ENCODE data around the gene ZBTB42.

DNA sequence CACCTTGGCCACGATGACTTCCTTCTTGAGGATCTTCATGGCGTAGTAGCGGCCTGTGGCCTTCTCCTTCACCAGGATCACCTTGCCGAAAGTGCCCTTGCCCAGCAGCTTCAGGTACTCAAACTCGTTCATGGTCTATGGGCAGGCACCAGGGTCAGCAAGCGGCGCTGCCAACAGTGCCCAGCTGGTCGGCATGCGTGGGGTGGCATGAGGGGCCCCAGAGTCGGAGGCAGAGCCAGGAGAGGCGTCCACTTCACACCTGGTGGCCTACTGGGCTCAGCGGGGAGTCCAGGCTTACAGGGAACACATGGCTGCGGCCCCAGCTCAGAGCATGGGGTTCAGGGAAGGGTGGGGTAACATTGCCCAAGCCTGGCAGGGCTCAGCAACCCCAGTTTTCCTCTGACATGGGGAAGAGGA lies 25.8 kb upstream of the ZBTB42 start:
- no peak for TF ChIP-seq EZH2 (IDR thresholded peaks at IDR 0.05; ENCODE audit: borderline replicate concordance, low read depth, low read length, poor library complexity, severe bottlenecking)
- TF ChIP-seq, protein P1, sequence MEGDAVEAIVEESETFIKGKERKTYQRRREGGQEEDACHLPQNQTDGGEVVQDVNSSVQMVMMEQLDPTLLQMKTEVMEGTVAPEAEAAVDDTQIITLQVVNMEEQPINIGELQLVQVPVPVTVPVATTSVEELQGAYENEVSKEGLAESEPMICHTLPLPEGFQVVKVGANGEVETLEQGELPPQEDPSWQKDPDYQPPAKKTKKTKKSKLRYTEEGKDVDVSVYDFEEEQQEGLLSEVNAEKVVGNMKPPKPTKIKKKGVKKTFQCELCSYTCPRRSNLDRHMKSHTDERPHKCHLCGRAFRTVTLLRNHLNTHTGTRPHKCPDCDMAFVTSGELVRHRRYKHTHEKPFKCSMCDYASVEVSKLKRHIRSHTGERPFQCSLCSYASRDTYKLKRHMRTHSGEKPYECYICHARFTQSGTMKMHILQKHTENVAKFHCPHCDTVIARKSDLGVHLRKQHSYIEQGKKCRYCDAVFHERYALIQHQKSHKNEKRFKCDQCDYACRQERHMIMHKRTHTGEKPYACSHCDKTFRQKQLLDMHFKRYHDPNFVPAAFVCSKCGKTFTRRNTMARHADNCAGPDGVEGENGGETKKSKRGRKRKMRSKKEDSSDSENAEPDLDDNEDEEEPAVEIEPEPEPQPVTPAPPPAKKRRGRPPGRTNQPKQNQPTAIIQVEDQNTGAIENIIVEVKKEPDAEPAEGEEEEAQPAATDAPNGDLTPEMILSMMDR (conservative IDR thresholded peaks at IDR 0.05; ENCODE audit: low read depth, low read length), result no peak
